Liver (tissue), 3 donors: Measurements from ENCODE around the gene IL37.

Experiments used
- CTCF ChIP-seq: fragments of 150-350 bp; IDR thresholded peaks from 2 replicates; pipeline ENCODE4 v1.5.1; 2017; ENCODE audit warnings: improper control_type of control experiment, low read depth, low read length; ENCODE audit not compliant: missing input control
- EGR1 ChIP-seq, 2 donors: IDR thresholded peaks; 2 replicates each; pipeline ENCODE4 v1.6.1; 2016 to 2018; ENCODE audit warnings: antibody characterized with exemption in 2 of 2, low read depth in 2 of 2
- FOXA1 ChIP-seq: IDR thresholded peaks from 2 replicates; pipeline ENCODE4 v1.6.1; 2016; ENCODE audit warnings: antibody characterized with exemption
- GABPA ChIP-seq, 2 donors: IDR thresholded peaks in 1 of 2; conservative IDR thresholded peaks in 1 of 2; 2 replicates each; pipeline ENCODE4 v1.6.1; 2016; ENCODE audit warnings: antibody characterized with exemption in 2 of 2, mild to moderate bottlenecking in 1 of 2, moderate library complexity in 1 of 2
- JUND ChIP-seq, 2 donors: IDR thresholded peaks; 2 replicates each; pipeline ENCODE4 v1.6.1; 2016; ENCODE audit warnings: antibody characterized with exemption in 2 of 2
- NR2F2 ChIP-seq: IDR thresholded peaks from 2 replicates; pipeline ENCODE4 v1.6.1; 2016; ENCODE audit warnings: antibody characterized with exemption
- RAD21 ChIP-seq, 2 donors: IDR thresholded peaks; 2 replicates each; pipeline ENCODE4 v1.6.1; 2016; ENCODE audit warnings: antibody characterized with exemption in 2 of 2, mild to moderate bottlenecking in 2 of 2
- REST ChIP-seq: IDR thresholded peaks from 2 replicates; pipeline ENCODE4 v1.6.1; 2016; ENCODE audit warnings: antibody characterized with exemption, mild to moderate bottlenecking
- SP1 ChIP-seq: IDR thresholded peaks from 2 replicates; pipeline ENCODE4 v1.6.1; 2018; ENCODE audit warnings: antibody characterized with exemption, mild to moderate bottlenecking
- TAF1 ChIP-seq: conservative IDR thresholded peaks from 2 replicates; pipeline ENCODE4 v1.6.1; 2016; ENCODE audit warnings: antibody characterized with exemption, mild to moderate bottlenecking
- YY1 ChIP-seq: IDR thresholded peaks from 2 replicates; pipeline ENCODE4 v1.6.1; 2016; ENCODE audit warnings: antibody characterized with exemption, mild to moderate bottlenecking
- ZBTB33 ChIP-seq: IDR thresholded peaks from 2 replicates; pipeline ENCODE4 v1.6.1; 2016; ENCODE audit warnings: antibody characterized with exemption
- TF ChIP-seq, protein P1 (sequence below): IDR thresholded peaks from 2 replicates; pipeline ENCODE4 v1.6.1; 2016; ENCODE audit warnings: antibody characterized with exemption
- donor health status: healthy.
- donor health status: healthy.

DNA sequence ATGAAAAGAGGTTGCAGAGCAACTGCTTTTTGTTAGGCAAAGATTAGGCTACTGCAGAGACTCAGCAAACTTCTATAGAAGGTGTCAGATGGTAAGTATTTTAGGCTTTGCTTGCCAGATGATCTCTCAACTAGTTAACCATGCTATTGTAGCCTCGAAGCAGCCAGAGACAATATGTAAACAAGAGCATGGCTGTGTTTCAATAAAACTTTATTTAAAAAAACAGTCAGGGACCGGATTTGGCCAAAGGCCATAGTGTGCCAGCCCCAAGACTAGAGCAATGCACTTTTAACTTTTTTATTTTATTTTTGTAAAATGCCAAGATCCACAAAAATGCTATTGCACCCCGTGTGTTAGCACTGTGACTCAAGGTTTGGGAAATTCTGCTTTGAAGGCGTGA lies 1.4 kb downstream of the IL37 start:
- TF ChIP-seq CTCF, result no peak
- TF ChIP-seq SP1, result no peak
- TF ChIP-seq YY1, result no peak
- TF ChIP-seq NR2F2, result no peak
- TF ChIP-seq TAF1, result no peak
- TF ChIP-seq EGR1 (IDR thresholded peaks at IDR 0.05; ENCODE audit: low read depth in 2 of 2), result no peak
- no peak for TF ChIP-seq ZBTB33
- no peak for TF ChIP-seq FOXA1
- TF ChIP-seq RAD21 (IDR thresholded peaks at IDR 0.05), result no peak
- TF ChIP-seq JUND (IDR thresholded peaks at IDR 0.05), result no peak
- no peak for TF ChIP-seq REST
- TF ChIP-seq GABPA (IDR thresholded peaks at IDR 0.05 in 1 of 2, conservative IDR thresholded peaks at IDR 0.05 in 1 of 2), result no peak
- TF ChIP-seq, protein P1, sequence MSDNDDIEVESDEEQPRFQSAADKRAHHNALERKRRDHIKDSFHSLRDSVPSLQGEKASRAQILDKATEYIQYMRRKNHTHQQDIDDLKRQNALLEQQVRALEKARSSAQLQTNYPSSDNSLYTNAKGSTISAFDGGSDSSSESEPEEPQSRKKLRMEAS, result no peak
